Liver (tissue), 10 donors: ENCODE results near the gene ABCC3. TPM values are rescaled to one million over a fixed set of nuclear protein-coding genes. Genes with fewer than 3 reads are reported as not detected.

Experiments
- DNase-seq: peaks from one replicate; pipeline ENCODE4 v3.0.0-alpha.2; 2017; ENCODE audit warnings: low spot score
- H3K27ac ChIP-seq, 2 donors: one replicate each; pipeline ENCODE4 v1.7.0; 2013; ENCODE audit warnings: inconsistent platforms in 2 of 2, low read length in 2 of 2, control low read depth in 1 of 2, low read depth in 1 of 2, mild to moderate bottlenecking in 1 of 2
- H3K27me3 ChIP-seq, 4 donors: one replicate each; pipeline versions ENCODE4 v1.6.1 to v1.7.0; 2013; ENCODE audit warnings: low read length in 3 of 4, inconsistent platforms in 1 of 4, mild to moderate bottlenecking in 1 of 4, moderate library complexity in 1 of 4; ENCODE audit not compliant: control insufficient read depth in 4 of 4, insufficient read depth in 4 of 4
- H3K36me3 ChIP-seq, 4 donors: one replicate each; pipeline versions ENCODE4 v1.6.1 to v1.7.0; 2013; ENCODE audit warnings: low read length in 3 of 4, mild to moderate bottlenecking in 3 of 4, low read depth in 1 of 4, moderate library complexity in 1 of 4; ENCODE audit not compliant: control insufficient read depth in 4 of 4, insufficient read depth in 3 of 4
- H3K4me1 ChIP-seq, 4 donors: one replicate each; pipeline versions ENCODE4 v1.6.1 to v1.7.0; 2013; ENCODE audit warnings: low read length in 3 of 4, mild to moderate bottlenecking in 3 of 4, moderate library complexity in 1 of 4; ENCODE audit not compliant: control insufficient read depth in 4 of 4, insufficient read depth in 4 of 4
- H3K4me3 ChIP-seq, 3 donors: one replicate each; pipeline versions ENCODE4 v1.6.1 to v1.7.0; 2013; ENCODE audit warnings: low read length in 3 of 3, control low read depth in 1 of 3, low read depth in 1 of 3, mild to moderate bottlenecking in 1 of 3
- H3K9ac ChIP-seq, 2 donors: one replicate each; pipeline ENCODE4 v1.7.0; 2013; ENCODE audit warnings: low read length in 2 of 2, mild to moderate bottlenecking in 2 of 2, moderate library complexity in 2 of 2, control low read depth in 1 of 2, low read depth in 1 of 2
- H3K9me3 ChIP-seq, 4 donors: one replicate each; pipeline versions ENCODE4 v1.6.1 to v1.7.0; 2013; ENCODE audit warnings: low read length in 3 of 4; ENCODE audit not compliant: control insufficient read depth in 4 of 4
- FOXA2 ChIP-seq: IDR thresholded peaks from 2 replicates; pipeline ENCODE4 v1.6.1; 2016; ENCODE audit warnings: antibody characterized with exemption
- GABPA ChIP-seq, 2 donors: IDR thresholded peaks in 1 of 2; conservative IDR thresholded peaks in 1 of 2; 2 replicates each; pipeline ENCODE4 v1.6.1; 2016; ENCODE audit warnings: antibody characterized with exemption in 2 of 2, mild to moderate bottlenecking in 1 of 2, moderate library complexity in 1 of 2
- NR2F2 ChIP-seq: IDR thresholded peaks from 2 replicates; pipeline ENCODE4 v1.6.1; 2016; ENCODE audit warnings: antibody characterized with exemption
- RAD21 ChIP-seq, 2 donors: IDR thresholded peaks; 2 replicates each; pipeline ENCODE4 v1.6.1; 2016; ENCODE audit warnings: antibody characterized with exemption in 2 of 2, mild to moderate bottlenecking in 2 of 2
- RXRA ChIP-seq, 2 donors: IDR thresholded peaks; 2 replicates each; pipeline ENCODE4 v1.6.1; 2017 to 2018; ENCODE audit warnings: antibody characterized with exemption in 2 of 2, mild to moderate bottlenecking in 1 of 2
- YY1 ChIP-seq: IDR thresholded peaks from 2 replicates; pipeline ENCODE4 v1.6.1; 2016; ENCODE audit warnings: antibody characterized with exemption, mild to moderate bottlenecking
- WGBS: extraction: QIAGEN DNeasy Blood & Tissue Kit; methylation state at CpG from one replicate; pipeline ENCODE4 v1.1.7; 2013; 5-methylcytosine and 5-hydroxymethylcytosine counted together
- polyA plus RNA-seq, 2 donors: library from polyadenylated mRNA; stranded (reverse) in 1 of 2; unstranded in 1 of 2; fragments of 200-250 nt in 1 of 2; fragments of >200 nt in 1 of 2; fragmentation: Nextera tagmentation in 1 of 2; extraction: Ambion mirVana in 1 of 2; gene quantifications; one replicate each; pipeline versions ENCODE4 v1.2.1 to v1.2.3, GENCODE V29; 2013 to 2015
- small RNA-seq: library from RNA; depleted of rRNA; stranded (forward); fragments of <200 nt; gene quantifications from one replicate; pipeline ENCODE3, GENCODE V24; 2014
- total RNA-seq, 2 donors: library from RNA; depleted of rRNA; stranded (reverse); fragments of >200 nt; gene quantifications; one replicate each; pipeline ENCODE4 v1.2.3, GENCODE V29; 2014
- TF ChIP-seq, protein P1 (sequence below): IDR thresholded peaks from 2 replicates; pipeline ENCODE4 v1.6.1; 2016; ENCODE audit warnings: antibody characterized with exemption, mild to moderate bottlenecking
- TF ChIP-seq, protein P2 (sequence below): IDR thresholded peaks from 2 replicates; pipeline ENCODE4 v1.6.1; 2016; ENCODE audit warnings: antibody characterized with exemption
- donor health status: healthy.
- donor health status: healthy.
- donor health status: healthy.
- donor health status: healthy.
- donor health status: healthy.

ABCC3 gene
- total and polyA plus RNA-seq, 4 donors: 10.5 to 197 (median 80.5) TPM

DNA sequence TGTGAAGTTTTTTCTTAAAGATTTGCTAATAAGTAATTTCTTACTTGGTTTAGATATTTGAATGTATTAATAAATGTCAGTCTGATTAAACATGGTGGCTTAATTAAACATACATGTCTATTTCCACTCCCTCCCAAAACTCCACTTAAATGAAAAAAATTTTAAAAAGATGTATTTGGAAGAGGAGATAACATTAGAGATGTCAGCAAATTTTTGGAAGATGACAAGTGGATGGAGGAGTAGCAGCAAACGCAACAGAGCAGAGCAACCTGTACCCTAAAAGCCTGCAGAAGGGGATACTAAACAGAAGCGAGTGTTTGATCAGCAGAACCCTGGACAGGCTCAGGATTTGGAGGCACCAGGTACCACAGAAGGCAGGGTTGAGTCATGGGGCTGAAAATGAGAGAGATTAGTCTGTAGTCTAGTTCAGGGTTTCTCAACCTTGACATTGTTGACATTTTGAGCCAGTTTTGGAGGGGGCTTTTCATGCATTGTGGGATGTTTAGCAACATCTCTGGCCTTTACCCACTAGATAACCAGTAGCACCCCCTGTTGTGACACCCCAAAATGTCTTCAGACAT, 102.5 kb downstream of the ABCC3 start:
- WGBS: 93% methylated on average over 2 of the region's 2 CpGs

DNA sequence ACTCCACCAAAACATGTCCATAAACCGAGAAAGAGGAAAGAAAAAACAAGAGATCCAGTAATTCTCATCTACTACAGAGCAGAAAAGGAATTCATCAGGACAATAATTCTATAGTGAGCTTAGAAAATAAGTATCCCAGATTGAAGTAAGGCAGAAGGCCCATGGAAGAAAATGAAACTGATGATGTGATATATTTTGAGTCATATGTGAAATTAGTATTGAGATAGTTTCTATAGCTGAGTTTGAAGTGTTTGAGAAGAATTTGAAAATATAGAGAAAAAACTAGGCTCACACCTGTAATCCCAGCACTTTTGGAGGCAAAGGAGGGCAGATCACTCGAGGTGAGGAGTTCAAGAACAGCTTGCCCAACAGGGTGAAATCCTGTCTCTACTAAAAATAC, 104.4 kb downstream of the ABCC3 start:
- Histone ChIP-seq H3K4me1 (peaks cover 0 to 3% (median 1%) of the 10 kb centered on the region in 4 donors), H3K36me3 (peaks cover 9 to 47% (median 37%) of the 10 kb centered on the region in 4 donors), H3K27me3 (no peaks in the 10 kb centered on the region), H3K9ac (no peak overlapping the region), H3K27ac (no peak overlapping the region), H3K9me3 (no peaks in the 10 kb centered on the region), H3K4me3 (no peak overlapping the region)
- TF ChIP-seq YY1: no peak
- TF ChIP-seq, protein P1, sequence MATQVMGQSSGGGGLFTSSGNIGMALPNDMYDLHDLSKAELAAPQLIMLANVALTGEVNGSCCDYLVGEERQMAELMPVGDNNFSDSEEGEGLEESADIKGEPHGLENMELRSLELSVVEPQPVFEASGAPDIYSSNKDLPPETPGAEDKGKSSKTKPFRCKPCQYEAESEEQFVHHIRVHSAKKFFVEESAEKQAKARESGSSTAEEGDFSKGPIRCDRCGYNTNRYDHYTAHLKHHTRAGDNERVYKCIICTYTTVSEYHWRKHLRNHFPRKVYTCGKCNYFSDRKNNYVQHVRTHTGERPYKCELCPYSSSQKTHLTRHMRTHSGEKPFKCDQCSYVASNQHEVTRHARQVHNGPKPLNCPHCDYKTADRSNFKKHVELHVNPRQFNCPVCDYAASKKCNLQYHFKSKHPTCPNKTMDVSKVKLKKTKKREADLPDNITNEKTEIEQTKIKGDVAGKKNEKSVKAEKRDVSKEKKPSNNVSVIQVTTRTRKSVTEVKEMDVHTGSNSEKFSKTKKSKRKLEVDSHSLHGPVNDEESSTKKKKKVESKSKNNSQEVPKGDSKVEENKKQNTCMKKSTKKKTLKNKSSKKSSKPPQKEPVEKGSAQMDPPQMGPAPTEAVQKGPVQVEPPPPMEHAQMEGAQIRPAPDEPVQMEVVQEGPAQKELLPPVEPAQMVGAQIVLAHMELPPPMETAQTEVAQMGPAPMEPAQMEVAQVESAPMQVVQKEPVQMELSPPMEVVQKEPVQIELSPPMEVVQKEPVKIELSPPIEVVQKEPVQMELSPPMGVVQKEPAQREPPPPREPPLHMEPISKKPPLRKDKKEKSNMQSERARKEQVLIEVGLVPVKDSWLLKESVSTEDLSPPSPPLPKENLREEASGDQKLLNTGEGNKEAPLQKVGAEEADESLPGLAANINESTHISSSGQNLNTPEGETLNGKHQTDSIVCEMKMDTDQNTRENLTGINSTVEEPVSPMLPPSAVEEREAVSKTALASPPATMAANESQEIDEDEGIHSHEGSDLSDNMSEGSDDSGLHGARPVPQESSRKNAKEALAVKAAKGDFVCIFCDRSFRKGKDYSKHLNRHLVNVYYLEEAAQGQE: no peak
- TF ChIP-seq, protein P2, sequence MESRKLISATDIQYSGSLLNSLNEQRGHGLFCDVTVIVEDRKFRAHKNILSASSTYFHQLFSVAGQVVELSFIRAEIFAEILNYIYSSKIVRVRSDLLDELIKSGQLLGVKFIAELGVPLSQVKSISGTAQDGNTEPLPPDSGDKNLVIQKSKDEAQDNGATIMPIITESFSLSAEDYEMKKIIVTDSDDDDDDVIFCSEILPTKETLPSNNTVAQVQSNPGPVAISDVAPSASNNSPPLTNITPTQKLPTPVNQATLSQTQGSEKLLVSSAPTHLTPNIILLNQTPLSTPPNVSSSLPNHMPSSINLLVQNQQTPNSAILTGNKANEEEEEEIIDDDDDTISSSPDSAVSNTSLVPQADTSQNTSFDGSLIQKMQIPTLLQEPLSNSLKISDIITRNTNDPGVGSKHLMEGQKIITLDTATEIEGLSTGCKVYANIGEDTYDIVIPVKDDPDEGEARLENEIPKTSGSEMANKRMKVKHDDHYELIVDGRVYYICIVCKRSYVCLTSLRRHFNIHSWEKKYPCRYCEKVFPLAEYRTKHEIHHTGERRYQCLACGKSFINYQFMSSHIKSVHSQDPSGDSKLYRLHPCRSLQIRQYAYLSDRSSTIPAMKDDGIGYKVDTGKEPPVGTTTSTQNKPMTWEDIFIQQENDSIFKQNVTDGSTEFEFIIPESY: no peak
- no peak for TF ChIP-seq FOXA2
- DNase-seq: no peak
- 45% methylated on average over 2 of the region's 2 CpGs for WGBS

More for the DNA sequence above, 102.5 kb downstream of the ABCC3 start:
- Histone ChIP-seq H3K27ac (no peak overlapping the region), H3K9ac (no peak overlapping the region), H3K9me3 (no peaks in the 10 kb centered on the region), H3K27me3 (no peaks in the 10 kb centered on the region), H3K36me3 (peaks cover 8 to 31% (median 24%) of the 10 kb centered on the region in 4 donors), H3K4me3 (no peak overlapping the region), H3K4me1 (peaks cover 0 to 3% (median 1%) of the 10 kb centered on the region in 4 donors)
- no peak for DNase-seq
- TF ChIP-seq NR2F2 (no peak), RAD21 (IDR thresholded peaks at IDR 0.05) (no peak), GABPA (IDR thresholded peaks at IDR 0.05 in 1 of 2, conservative IDR thresholded peaks at IDR 0.05 in 1 of 2) (no peak), RXRA (IDR thresholded peaks at IDR 0.05) (no peak)
- TF ChIP-seq, protein P1: no peak

Small RNAs within 50 kb of the gene (small RNA-seq; reads per million reads assigned to genes)
- gene RF00019: not detected

Other genes with a start within 250 kb of the ABCC3 start
- 100 to 1,000 TPM in 1 of 2 donors, 10 to 100 TPM in 1; 58.2 to 136 TPM for gene LRRC59, start 237.4 kb upstream of the ABCC3 start, total RNA-seq
- gene LRRC59, start 237.4 kb upstream of the ABCC3 start, polyA plus RNA-seq: 10 to 100 TPM; 21.4 to 93.1 TPM
- 10 to 100 TPM; 18.9 to 34.3 TPM for gene ACSF2, start 208.7 kb upstream of the ABCC3 start, total RNA-seq
- 10 to 100 TPM; 20.0 to 22.2 TPM for gene ACSF2, start 208.7 kb upstream of the ABCC3 start, polyA plus RNA-seq
- 1 to 10 TPM in 1 of 2 donors, under 1 TPM in 1; 0.51 to 1.8 TPM for gene CHAD, start 166.0 kb upstream of the ABCC3 start, total RNA-seq
- gene CHAD, start 166.0 kb upstream of the ABCC3 start, polyA plus RNA-seq: 1 to 10 TPM; 2.7 to 3.3 TPM
- gene RSAD1, start 156.0 kb upstream of the ABCC3 start, total RNA-seq: 10 to 100 TPM; 10.8 to 22.7 TPM
- 10 to 100 TPM; 18.2 to 18.9 TPM for gene RSAD1, start 156.0 kb upstream of the ABCC3 start, polyA plus RNA-seq
- gene MYCBPAP, start 126.4 kb upstream of the ABCC3 start, total RNA-seq: under 1 TPM; 0.23 to 0.25 TPM
- not detected for gene MYCBPAP, start 126.4 kb upstream of the ABCC3 start, polyA plus RNA-seq
- under 1 TPM; 0.33 to 0.51 TPM for gene EPN3, start 102.1 kb upstream of the ABCC3 start, total RNA-seq
- under 1 TPM in 1 of 2 donors, not detected in 1; 0.06 TPM for gene EPN3, start 102.1 kb upstream of the ABCC3 start, polyA plus RNA-seq
- gene SPATA20, start 87.7 kb upstream of the ABCC3 start, total RNA-seq: 10 to 100 TPM; 15.6 to 16.4 TPM
- gene SPATA20, start 87.7 kb upstream of the ABCC3 start, polyA plus RNA-seq: 10 to 100 TPM; 22.7 to 42.4 TPM
- under 1 TPM; under 0.01 to 0.14 TPM for gene CACNA1G, start 74.2 kb upstream of the ABCC3 start, total RNA-seq
- under 1 TPM in 1 of 2 donors, not detected in 1; 0.01 TPM for gene CACNA1G, start 74.2 kb upstream of the ABCC3 start, polyA plus RNA-seq
- 10 to 100 TPM; 10.1 to 15.1 TPM for gene ANKRD40, start 73.0 kb downstream of the ABCC3 start, total RNA-seq
- 1 to 10 TPM; 6.2 to 9.3 TPM for gene ANKRD40, start 73.0 kb downstream of the ABCC3 start, polyA plus RNA-seq
- gene LUC7L3, start 84.7 kb downstream of the ABCC3 start, total RNA-seq: 10 to 100 TPM; 26.0 to 26.5 TPM
- gene LUC7L3, start 84.7 kb downstream of the ABCC3 start, polyA plus RNA-seq: 100 to 1,000 TPM in 1 of 2 donors, 10 to 100 TPM in 1; 15.5 to 126 TPM
- not detected for gene ANKRD40CL, start 132.6 kb downstream of the ABCC3 start, total RNA-seq
- not detected for gene ANKRD40CL, start 132.6 kb downstream of the ABCC3 start, polyA plus RNA-seq
- gene WFIKKN2, start 200.7 kb downstream of the ABCC3 start, total RNA-seq: under 1 TPM in 1 of 2 donors, not detected in 1; 0.19 TPM
- gene WFIKKN2, start 200.7 kb downstream of the ABCC3 start, polyA plus RNA-seq: under 1 TPM; 0.02 to 0.07 TPM
- gene TOB1, start 231.5 kb downstream of the ABCC3 start, total RNA-seq: 10 to 100 TPM; 10.2 to 28.0 TPM
- 100 to 1,000 TPM in 1 of 2 donors, 10 to 100 TPM in 1; 47.5 to 132 TPM for gene TOB1, start 231.5 kb downstream of the ABCC3 start, polyA plus RNA-seq